HG03066 (cell line): Measurements from ENCODE around the gene PHF21A.
"Not testable (repeated sequence)": the region's sequence is repeated elsewhere in the genome, so short reads cannot be mapped to it uniquely, and the experiment has no call there.

Experiments used
- ATAC-seq: cut with Tn5 transposase; IDR thresholded peaks from one replicate; pipeline ENCODE4 v1.9.1; 2021; ENCODE audit warnings: low read depth; ENCODE audit not compliant: unreplicated experiment

Gene PHF21A

DNA sequence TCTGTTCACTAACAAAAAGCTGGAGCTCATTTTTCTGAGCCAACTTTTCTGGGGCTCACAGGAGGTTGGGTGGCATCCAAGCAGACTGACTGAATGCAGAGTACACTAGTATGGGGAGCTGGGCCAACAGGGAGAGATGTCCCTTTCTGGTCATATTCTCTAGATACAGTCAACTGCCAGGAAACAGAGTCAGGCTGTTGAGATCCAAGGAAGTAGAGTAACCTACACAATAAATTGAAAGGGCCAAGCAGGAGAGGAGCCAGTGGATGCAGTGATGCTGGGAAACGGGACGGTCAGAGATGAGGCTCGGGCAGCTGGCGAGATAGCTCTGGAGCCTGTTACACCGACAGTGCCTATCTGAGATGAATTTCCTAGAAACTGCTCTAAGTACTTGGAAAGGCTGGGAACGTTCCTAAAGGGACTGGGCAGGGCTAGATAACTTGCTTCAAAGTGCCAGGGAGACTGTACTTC is 127.7 kb downstream of the PHF21A start:
- no peak for ATAC-seq

GRCh38 chr11:45988921-45989320 is 132.3 kb downstream of the PHF21A start:
- no peak for ATAC-seq

DNA sequence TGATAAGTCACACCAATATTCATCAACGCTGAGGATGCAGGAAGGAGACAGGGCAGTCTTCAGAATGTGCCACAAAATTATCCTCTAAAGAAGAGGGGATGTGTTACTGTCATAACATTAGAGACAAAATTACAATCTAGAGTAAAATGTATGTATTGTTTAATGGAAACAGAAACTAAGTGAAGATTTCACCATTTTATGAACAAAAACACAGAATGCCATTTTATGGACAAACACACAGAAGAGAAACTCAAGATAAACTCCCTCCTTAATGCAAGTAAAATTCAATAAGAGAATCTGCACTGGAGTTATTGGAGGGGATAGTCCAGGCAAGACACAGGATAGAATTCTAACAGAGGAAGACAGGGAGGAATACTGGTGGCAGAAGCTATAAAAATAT is 136.0 kb downstream of the PHF21A start:
- no peak for ATAC-seq

DNA sequence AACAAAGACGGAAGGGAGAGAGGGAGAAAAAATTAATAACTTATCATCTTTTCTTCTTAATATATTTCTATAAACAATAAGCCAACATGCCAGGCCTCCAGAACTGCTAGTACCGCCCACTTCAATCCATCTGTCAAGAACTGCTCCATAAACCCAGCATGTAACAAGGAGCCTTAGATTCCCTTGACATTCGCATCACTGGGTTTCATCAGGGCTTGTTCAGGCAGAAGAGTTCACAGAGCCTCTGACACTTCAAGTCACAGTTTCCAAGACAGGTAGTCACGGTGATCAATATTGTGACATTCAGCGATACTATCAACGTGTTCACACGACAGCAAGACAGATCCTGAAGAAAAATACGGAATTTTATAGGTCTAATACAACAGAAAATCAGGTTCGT is 137.1 kb downstream of the PHF21A start:
- ATAC-seq: no peak

DNA sequence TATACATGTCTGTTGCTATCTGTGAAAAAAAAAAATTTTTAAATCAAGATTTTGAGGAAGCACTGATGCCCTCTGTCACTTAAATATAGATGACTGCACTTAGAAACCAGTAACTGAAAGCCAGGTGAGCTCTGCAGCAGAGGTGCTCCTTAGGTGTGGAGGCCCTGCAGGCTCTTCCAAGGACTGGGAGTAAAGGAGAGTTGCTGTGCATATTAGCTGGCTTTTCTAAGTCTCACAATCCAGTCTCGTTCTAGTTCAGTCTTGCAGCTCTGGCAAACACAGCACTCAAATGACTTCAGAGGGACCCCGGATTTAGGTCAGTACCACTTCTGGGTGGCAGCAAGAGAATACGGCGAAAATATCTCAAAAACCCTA is 137.8 kb downstream of the PHF21A start:
- ATAC-seq: no peak

GRCh38 chr11:45982656-45983470 is 138.4 kb downstream of the PHF21A start:
- no peak for ATAC-seq

DNA sequence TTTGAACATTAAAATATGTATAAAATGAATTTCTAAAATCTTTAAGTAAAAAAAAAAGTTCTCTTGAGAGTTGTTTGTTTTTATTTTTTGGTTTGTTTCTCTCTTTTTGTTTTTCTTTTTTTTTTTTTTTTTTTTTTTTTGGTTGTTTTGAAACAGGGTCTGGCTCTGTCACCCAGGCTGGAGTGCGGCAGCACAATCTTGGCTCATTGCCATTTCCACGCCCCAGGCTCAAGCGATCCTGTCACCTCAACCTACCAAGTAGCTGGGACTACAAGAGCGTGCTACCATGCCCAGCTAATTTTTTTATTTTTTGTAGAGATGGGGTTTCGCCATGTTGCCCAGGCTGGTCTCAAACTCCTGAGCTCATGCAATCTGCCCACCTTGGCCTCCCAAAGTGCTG is 139.4 kb downstream of the PHF21A start:
- not testable (repeated sequence) for ATAC-seq

DNA sequence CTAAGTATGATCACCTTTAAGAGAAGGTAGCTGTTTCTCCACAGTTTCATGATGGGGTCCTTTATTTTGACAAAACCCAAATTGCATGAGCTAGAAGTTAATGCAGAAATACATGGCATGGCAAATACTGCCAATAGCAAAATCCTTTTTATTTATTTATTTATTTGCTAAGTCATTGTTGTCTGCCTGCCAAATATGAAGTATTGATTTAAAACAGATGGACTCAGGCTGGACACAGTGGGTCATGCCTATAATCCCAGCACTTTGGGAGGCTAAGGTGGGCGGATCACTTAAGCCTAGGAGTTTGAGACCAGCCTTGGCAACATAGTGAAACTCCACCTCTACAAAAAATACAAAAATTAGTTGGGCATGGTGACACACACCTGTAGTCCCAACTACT is 146.4 kb downstream of the PHF21A start:
- ATAC-seq: no peak

GRCh38 chr11:45973601-45974000 is 147.7 kb downstream of the PHF21A start:
- ATAC-seq: no peak

DNA sequence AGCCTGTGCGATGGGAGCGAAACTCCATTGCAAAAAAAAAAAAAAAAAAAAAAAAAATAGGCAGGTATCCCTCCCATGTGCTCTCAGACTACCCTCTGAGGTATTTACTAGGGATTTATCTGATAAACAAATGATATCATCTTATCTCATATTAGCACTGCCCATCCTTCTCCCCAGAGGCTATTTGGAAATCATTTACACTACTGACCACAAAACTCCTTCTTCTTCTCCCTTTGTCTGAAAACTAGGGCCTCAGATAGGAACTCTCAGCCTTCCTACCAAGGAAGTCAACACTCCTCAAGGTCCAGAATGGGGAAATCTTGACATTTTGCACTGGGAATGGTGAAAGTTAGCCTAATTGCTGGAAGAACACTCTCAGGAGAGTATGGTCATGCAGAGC is 152.4 kb downstream of the PHF21A start:
- ATAC-seq: no peak

- no peak for ATAC-seq
These were observed 153.7 kb downstream of the PHF21A start for GRCh38 chr11:45967506-45967905.

DNA sequence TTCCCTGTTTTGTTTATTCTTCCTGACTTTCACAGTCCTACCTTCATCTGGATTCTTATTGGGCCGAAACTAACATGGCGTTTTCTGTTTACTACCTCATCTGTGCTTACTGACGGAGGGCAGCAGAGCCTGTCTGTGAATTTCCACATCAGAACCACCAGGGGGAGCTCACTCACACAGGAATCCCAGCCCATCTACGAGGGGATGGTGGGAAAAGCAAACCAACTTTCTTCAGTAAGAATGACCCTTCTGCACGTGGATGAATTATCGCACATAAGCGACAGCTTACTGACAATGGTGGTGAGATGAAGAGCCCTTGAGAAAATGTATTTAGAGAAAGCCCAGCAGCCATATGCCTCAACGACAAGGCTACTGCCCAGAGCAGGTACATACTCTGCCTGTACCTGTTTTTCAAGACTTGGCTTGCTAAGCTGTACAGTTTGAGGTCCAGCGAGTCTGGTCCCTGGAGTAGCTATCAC is 156.3 kb downstream of the PHF21A start:
- ATAC-seq: no peak

GRCh38 chr11:45961751-45962240 is 159.5 kb downstream of the PHF21A start:
- ATAC-seq: no peak

- no peak for ATAC-seq
These were observed 160.7 kb downstream of the PHF21A start for GRCh38 chr11:45960387-45961095.

GRCh38 chr11:45959851-45960250 is 161.4 kb downstream of the PHF21A start:
- ATAC-seq: no peak

GRCh38 chr11:45949992-45950407 is 171.3 kb downstream of the PHF21A start:
- ATAC-seq: no peak

GRCh38 chr11:45948356-45948755 is 172.9 kb downstream of the PHF21A start:
- no peak for ATAC-seq

DNA sequence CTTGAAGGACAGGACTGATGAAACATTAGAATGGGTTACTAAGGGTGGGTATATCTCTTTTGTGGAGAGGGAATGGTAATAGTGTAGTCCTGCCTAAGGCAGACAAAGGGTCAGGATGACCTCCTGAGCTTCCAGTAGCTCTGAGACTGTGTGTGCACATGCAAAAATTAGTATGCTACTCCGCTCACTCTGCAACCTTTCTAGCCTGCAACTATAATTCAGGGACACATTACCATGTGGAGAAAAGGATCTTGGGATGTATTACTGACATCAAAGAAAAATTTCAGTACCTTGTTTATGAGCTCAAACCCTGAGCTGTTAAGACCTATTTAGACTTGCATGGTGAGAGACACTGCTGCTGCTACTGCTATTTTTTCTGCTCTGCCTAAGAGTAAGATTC is 173.4 kb downstream of the PHF21A start:
- no peak for ATAC-seq

GRCh38 chr11:45945397-45945999 is 175.8 kb downstream of the PHF21A start:
- no peak for ATAC-seq

GRCh38 chr11:45942381-45942780 is 178.9 kb downstream of the PHF21A start:
- no peak for ATAC-seq

DNA sequence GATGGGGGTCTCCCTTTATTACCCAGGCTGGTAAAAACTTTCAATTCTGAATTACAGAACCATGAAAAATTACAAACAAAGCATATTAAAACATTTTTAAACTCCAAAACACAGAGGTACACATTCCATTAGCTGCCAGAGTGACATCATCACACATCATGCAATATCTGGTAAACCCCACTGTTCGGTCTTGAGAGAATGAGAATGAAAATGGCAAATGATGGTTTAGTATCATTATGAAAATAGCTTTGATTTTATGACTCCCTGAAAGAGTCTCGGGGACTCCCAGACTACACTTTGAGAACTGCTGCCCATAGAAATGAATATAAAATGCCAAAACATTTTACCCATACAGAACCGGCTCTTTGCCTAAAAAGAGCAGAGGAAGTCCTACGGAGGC is 180.0 kb downstream of the PHF21A start:
- no peak for ATAC-seq
